Neural cell (in vitro differentiated cells): ENCODE results near the gene REXO2. TPM values are rescaled to one million over a fixed set of nuclear protein-coding genes. Genes with fewer than 3 reads are reported as not detected.

Source experiments
- H2AFZ ChIP-seq: fragments of 200-600, 300-800 bp; sonication (generic), shearing (Covaris generic); 2 replicates; pipeline ENCODE4 v1.6.0; 2014; ENCODE audit warnings: low read depth, mild to moderate bottlenecking, antibody characterized with exemption, low read length, moderate library complexity
- H3F3A ChIP-seq: fragments of 200-600 bp; shearing (Covaris generic); 2 replicates; pipeline ENCODE4 v1.6.1; 2016; ENCODE audit warnings: mild to moderate bottlenecking, moderate library complexity, mixed read lengths, antibody characterized with exemption, low read length; ENCODE audit not compliant: insufficient read depth, poor library complexity, severe bottlenecking
- H3K27ac ChIP-seq: fragments of 200-600, 300-800 bp; sonication (generic), shearing (Covaris generic); 2 replicates; pipeline ENCODE4 v1.5.1; 2014; ENCODE audit warnings: mild to moderate bottlenecking, low read length, moderate library complexity
- H3K27me3 ChIP-seq: fragments of 300-800, 200-600 bp; sonication (generic), shearing (Covaris generic); 2 replicates; pipeline ENCODE4 v1.6.0; 2014; ENCODE audit warnings: mild to moderate bottlenecking, low read depth, low read length, moderate library complexity; ENCODE audit not compliant: insufficient read depth
- H3K36me3 ChIP-seq: fragments of 300-800, 200-600 bp; sonication (generic), shearing (Covaris generic); 2 replicates; pipeline ENCODE4 v1.5.1; 2014; ENCODE audit warnings: mild to moderate bottlenecking, antibody characterized with exemption, low read length, moderate library complexity; ENCODE audit not compliant: insufficient read depth
- H3K4me2 ChIP-seq: fragments of 300-800, 200-600 bp; sonication (generic), shearing (Covaris generic); 2 replicates; pipeline ENCODE4 v1.6.0; 2014; ENCODE audit warnings: mild to moderate bottlenecking, low read length
- H3K4me3 ChIP-seq: fragments of 300-800, 200-600 bp; sonication (generic), shearing (Covaris generic); 2 replicates; pipeline ENCODE4 v1.5.1; 2014; ENCODE audit warnings: mild to moderate bottlenecking, low read length, moderate library complexity
- H3K79me2 ChIP-seq: fragments of 200-600 bp; shearing (Covaris generic); replicated peaks from 2 replicates; pipeline ENCODE4 v1.6.0; 2014; ENCODE audit warnings: mild to moderate bottlenecking, low read length, moderate library complexity; ENCODE audit not compliant: insufficient read depth
- H3K9ac ChIP-seq: fragments of 300-800, 200-600 bp; sonication (generic), shearing (Covaris generic); 2 replicates; pipeline ENCODE4 v1.6.1; 2016; ENCODE audit warnings: mild to moderate bottlenecking, low read length, mixed read lengths
- H3K9me2 ChIP-seq: fragments of 200-600 bp; shearing (Covaris generic); 2 replicates; pipeline ENCODE4 v1.6.1; 2016; ENCODE audit warnings: mild to moderate bottlenecking, low read length, mixed read lengths; ENCODE audit not compliant: insufficient read depth
- H3K9me3 ChIP-seq: fragments of 200-600, 300-800 bp; sonication (generic), shearing (Covaris generic); 2 replicates; pipeline ENCODE4 v1.6.1; 2016; ENCODE audit warnings: mild to moderate bottlenecking, mixed run types, low read length, moderate library complexity, mixed read lengths
- H4K20me1 ChIP-seq: fragments of 200-600 bp; shearing (Covaris generic); 2 replicates; pipeline ENCODE4 v1.6.1; 2016; ENCODE audit warnings: mild to moderate bottlenecking, mixed run types; ENCODE audit not compliant: insufficient read depth
- EP300 ChIP-seq: fragments of 450-650 bp; conservative IDR thresholded peaks from 2 replicates; pipeline ENCODE4 v1.6.1; 2014; ENCODE audit warnings: antibody characterized with exemption, mild to moderate bottlenecking, moderate library complexity; ENCODE audit not compliant: poor library complexity, severe bottlenecking
- EZH2 ChIP-seq: fragments of 200-600, 300-800 bp; shearing (Covaris generic), sonication (generic); IDR thresholded peaks from 2 replicates; pipeline ENCODE4 v1.6.1; 2014; ENCODE audit warnings: antibody characterized with exemption, low read length, borderline replicate concordance, mild to moderate bottlenecking; ENCODE audit not compliant: insufficient read depth, poor library complexity, severe bottlenecking
- MXI1 ChIP-seq: fragments of 450-650 bp; conservative IDR thresholded peaks from 2 replicates; pipeline ENCODE4 v1.6.1; 2014; ENCODE audit warnings: antibody characterized with exemption, mild to moderate bottlenecking; ENCODE audit not compliant: poor library complexity, severe bottlenecking
- POLR2AphosphoS5 ChIP-seq: IDR thresholded peaks from 2 replicates; pipeline ENCODE4 v1.6.1; 2012
- RAD21 ChIP-seq: fragments of 450-650 bp; conservative IDR thresholded peaks from 2 replicates; pipeline ENCODE4 v1.6.1; 2014; ENCODE audit warnings: antibody characterized with exemption, mild to moderate bottlenecking, moderate library complexity
- SMC3 ChIP-seq: fragments of 450-650 bp; conservative IDR thresholded peaks from 2 replicates; pipeline ENCODE4 v1.6.1; 2014; ENCODE audit warnings: antibody characterized with exemption, mild to moderate bottlenecking, moderate library complexity; ENCODE audit not compliant: poor library complexity
- TAF1 ChIP-seq: IDR thresholded peaks from 2 replicates; pipeline ENCODE4 v1.6.1; 2012; ENCODE audit warnings: low read depth
- polyA plus RNA-seq: library from polyadenylated mRNA; depleted of rRNA; stranded (reverse); fragments of >200 nt; gene quantifications from 2 replicates; pipeline ENCODE4 v1.2.3, GENCODE V29; 2014
- TF ChIP-seq, protein P1 (sequence below): fragments of 450-650 bp; IDR thresholded peaks from 2 replicates; pipeline ENCODE4 v1.5.1; 2014; ENCODE audit warnings: antibody characterized with exemption, mild to moderate bottlenecking, moderate library complexity; ENCODE audit not compliant: poor library complexity, severe bottlenecking
- TF ChIP-seq, protein P2 (sequence below): IDR thresholded peaks from 2 replicates; pipeline ENCODE4 v1.6.1; 2012; ENCODE audit warnings: borderline replicate concordance

REXO2 gene
- polyA plus RNA-seq, 1 donor from 2014 or later: 48.8 TPM

DNA sequence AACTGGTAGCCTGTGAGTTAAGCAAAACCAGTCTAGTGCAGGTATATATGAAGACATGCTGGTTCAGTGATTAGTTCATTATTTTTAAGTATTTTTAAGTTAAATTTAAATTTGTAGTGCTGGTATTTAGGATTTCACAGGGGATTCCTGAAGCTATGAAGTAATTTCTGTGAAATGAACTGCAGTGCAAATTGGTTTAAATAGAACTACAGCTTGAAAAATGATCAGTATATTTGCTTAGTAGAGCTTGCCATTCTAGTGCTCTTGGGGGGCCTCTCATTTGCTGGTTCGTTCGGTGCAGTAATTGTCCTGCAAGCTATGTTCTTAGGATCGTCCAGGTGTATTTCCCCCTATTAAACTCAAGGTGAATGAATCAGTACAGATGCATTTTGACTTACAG, 13.1 kb downstream of the REXO2 start:
- H3K27ac ChIP-seq: no peak overlapping the region
- TF ChIP-seq, protein P1, sequence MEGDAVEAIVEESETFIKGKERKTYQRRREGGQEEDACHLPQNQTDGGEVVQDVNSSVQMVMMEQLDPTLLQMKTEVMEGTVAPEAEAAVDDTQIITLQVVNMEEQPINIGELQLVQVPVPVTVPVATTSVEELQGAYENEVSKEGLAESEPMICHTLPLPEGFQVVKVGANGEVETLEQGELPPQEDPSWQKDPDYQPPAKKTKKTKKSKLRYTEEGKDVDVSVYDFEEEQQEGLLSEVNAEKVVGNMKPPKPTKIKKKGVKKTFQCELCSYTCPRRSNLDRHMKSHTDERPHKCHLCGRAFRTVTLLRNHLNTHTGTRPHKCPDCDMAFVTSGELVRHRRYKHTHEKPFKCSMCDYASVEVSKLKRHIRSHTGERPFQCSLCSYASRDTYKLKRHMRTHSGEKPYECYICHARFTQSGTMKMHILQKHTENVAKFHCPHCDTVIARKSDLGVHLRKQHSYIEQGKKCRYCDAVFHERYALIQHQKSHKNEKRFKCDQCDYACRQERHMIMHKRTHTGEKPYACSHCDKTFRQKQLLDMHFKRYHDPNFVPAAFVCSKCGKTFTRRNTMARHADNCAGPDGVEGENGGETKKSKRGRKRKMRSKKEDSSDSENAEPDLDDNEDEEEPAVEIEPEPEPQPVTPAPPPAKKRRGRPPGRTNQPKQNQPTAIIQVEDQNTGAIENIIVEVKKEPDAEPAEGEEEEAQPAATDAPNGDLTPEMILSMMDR: no peak
- TF ChIP-seq EZH2 (no peak), MXI1 (no peak), RAD21 (no peak), TAF1 (no peak), EP300 (no peak), SMC3 (no peak), POLR2AphosphoS5 (no peak)
- TF ChIP-seq, protein P2, sequence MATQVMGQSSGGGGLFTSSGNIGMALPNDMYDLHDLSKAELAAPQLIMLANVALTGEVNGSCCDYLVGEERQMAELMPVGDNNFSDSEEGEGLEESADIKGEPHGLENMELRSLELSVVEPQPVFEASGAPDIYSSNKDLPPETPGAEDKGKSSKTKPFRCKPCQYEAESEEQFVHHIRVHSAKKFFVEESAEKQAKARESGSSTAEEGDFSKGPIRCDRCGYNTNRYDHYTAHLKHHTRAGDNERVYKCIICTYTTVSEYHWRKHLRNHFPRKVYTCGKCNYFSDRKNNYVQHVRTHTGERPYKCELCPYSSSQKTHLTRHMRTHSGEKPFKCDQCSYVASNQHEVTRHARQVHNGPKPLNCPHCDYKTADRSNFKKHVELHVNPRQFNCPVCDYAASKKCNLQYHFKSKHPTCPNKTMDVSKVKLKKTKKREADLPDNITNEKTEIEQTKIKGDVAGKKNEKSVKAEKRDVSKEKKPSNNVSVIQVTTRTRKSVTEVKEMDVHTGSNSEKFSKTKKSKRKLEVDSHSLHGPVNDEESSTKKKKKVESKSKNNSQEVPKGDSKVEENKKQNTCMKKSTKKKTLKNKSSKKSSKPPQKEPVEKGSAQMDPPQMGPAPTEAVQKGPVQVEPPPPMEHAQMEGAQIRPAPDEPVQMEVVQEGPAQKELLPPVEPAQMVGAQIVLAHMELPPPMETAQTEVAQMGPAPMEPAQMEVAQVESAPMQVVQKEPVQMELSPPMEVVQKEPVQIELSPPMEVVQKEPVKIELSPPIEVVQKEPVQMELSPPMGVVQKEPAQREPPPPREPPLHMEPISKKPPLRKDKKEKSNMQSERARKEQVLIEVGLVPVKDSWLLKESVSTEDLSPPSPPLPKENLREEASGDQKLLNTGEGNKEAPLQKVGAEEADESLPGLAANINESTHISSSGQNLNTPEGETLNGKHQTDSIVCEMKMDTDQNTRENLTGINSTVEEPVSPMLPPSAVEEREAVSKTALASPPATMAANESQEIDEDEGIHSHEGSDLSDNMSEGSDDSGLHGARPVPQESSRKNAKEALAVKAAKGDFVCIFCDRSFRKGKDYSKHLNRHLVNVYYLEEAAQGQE: no peak
- no peaks in the 10 kb centered on the region for H3K27me3 ChIP-seq
- no peak overlapping the region for H3K9ac ChIP-seq
- H3K36me3 ChIP-seq: no peaks in the 10 kb centered on the region
- no peak overlapping the region for H2AFZ ChIP-seq
- H3K4me2 ChIP-seq: no peak overlapping the region
- H3K79me2 ChIP-seq: no peaks in the 10 kb centered on the region
- no peaks in the 10 kb centered on the region for H4K20me1 ChIP-seq
- H3K4me3 ChIP-seq: no peak overlapping the region
- no peaks in the 10 kb centered on the region for H3F3A ChIP-seq
- no peaks in the 10 kb centered on the region for H3K9me2 ChIP-seq
- no peaks in the 10 kb centered on the region for H3K9me3 ChIP-seq

DNA sequence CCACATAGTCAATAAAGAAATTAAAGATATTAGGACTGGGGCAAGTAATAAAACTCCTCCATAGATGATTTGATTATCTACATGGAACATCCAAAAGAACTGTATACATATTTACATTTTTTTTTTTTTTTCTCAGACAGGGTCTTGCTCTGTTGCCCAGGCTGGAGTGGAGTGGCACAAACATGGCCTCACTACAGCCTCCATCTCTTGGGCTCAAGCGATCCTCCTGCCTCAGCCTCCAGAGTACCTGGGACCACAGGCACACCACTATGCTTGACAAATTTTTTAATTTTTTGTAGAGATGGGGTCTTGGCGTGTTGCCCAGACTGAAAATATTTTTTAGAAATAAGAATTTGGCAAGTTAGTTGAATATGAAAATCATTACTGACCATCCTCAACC, 24.7 kb downstream of the REXO2 start:
- Histone ChIP-seq H4K20me1 (no peaks in the 10 kb centered on the region), H3K79me2 (no peaks in the 10 kb centered on the region), H3K4me2 (no peak overlapping the region), H3K27ac (no peak overlapping the region), H3K4me3 (no peak overlapping the region), H3K9ac (no peak overlapping the region), H3K36me3 (no peaks in the 10 kb centered on the region), H3K9me3 (no peaks in the 10 kb centered on the region), H2AFZ (no peak overlapping the region), H3K27me3 (no peaks in the 10 kb centered on the region), H3F3A (no peaks in the 10 kb centered on the region), H3K9me2 (no peaks in the 10 kb centered on the region)
- no peak for TF ChIP-seq TAF1
- TF ChIP-seq POLR2AphosphoS5: no peak
- TF ChIP-seq, protein P1: no peak
- no peak for TF ChIP-seq MXI1
- no peak for TF ChIP-seq EZH2
- TF ChIP-seq EP300: no peak
- TF ChIP-seq, protein P2: no peak
- TF ChIP-seq SMC3: no peak
- no peak for TF ChIP-seq RAD21
